CD14-positive monocyte (primary cell): ENCODE data around the gene MYH3. TPM values are rescaled to one million over a fixed set of nuclear protein-coding genes. Genes with fewer than 3 reads are reported as not detected.

Experiments used
- DNase-seq, 3 donors: peaks; one replicate each; pipeline ENCODE4 v3.0.0-alpha.2; 2011 to 2022
- H2AFZ ChIP-seq: 2 replicates; pipeline ENCODE4 v1.6.0; 2012; ENCODE audit warnings: mild to moderate bottlenecking, low read depth, low read length, inconsistent platforms; ENCODE audit not compliant: insufficient read depth, poor library complexity, severe bottlenecking
- H3K27ac ChIP-seq, 2 donors: 1 replicate in 1 of 2; 2 replicates in 1 of 2; pipeline ENCODE4 v1.5.1; 2012 to 2013; ENCODE audit warnings: low read length in 2 of 2, control low read depth in 1 of 2, inconsistent platforms in 1 of 2, low read depth in 1 of 2, mild to moderate bottlenecking in 1 of 2
- H3K27me3 ChIP-seq, 2 donors: one replicate each; pipeline versions ENCODE4 v1.6.0 to v1.6.1; 2011 to 2013; ENCODE audit warnings: low read length in 2 of 2; ENCODE audit not compliant: control insufficient read depth in 2 of 2, insufficient read depth in 2 of 2
- H3K36me3 ChIP-seq, 2 donors: replicated peaks in 1 of 2; 1 replicate in 1 of 2; 2 replicates in 1 of 2; pipeline versions ENCODE4 v1.5.1 to v1.6.1; 2012 to 2013; ENCODE audit warnings: low read length in 2 of 2, control low read depth in 1 of 2, inconsistent platforms in 1 of 2, mild to moderate bottlenecking in 1 of 2; ENCODE audit not compliant: insufficient read depth in 2 of 2, control insufficient read depth in 1 of 2
- H3K4me1 ChIP-seq, 2 donors: 1 replicate in 1 of 2; 2 replicates in 1 of 2; pipeline versions ENCODE4 v1.5.1 to v1.6.1; 2012 to 2013; ENCODE audit warnings: low read length in 2 of 2, control low read depth in 1 of 2, inconsistent platforms in 1 of 2, mild to moderate bottlenecking in 1 of 2, moderate library complexity in 1 of 2; ENCODE audit not compliant: insufficient read depth in 2 of 2, control insufficient read depth in 1 of 2
- H3K4me2 ChIP-seq: replicated peaks from 2 replicates; pipeline ENCODE3; 2012; ENCODE audit warnings: low read length, moderate library complexity, mild to moderate bottlenecking; ENCODE audit not compliant: poor library complexity, severe bottlenecking; ENCODE audit errors: extremely low read depth
- H3K4me3 ChIP-seq, 3 experiments: fragments of 200-600 bp in 1 of 3; sonication (generic) in 1 of 3; replicated peaks in 1 of 3; 1 replicate in 2 of 3; 2 replicates in 1 of 3; pipeline ENCODE4 v1.5.1; 2011 to 2013; ENCODE audit warnings: low read length in 3 of 3, mild to moderate bottlenecking in 3 of 3, control low read depth in 2 of 3, low read depth in 2 of 3, inconsistent platforms in 1 of 3, moderate library complexity in 1 of 3
- H3K79me2 ChIP-seq: 2 replicates; pipeline ENCODE4 v1.6.0; 2012; ENCODE audit warnings: mild to moderate bottlenecking, control low read depth, inconsistent platforms, low read length, moderate library complexity; ENCODE audit not compliant: insufficient read depth
- H3K9ac ChIP-seq: 2 replicates; pipeline ENCODE4 v1.6.0; 2017; ENCODE audit warnings: low read length, mild to moderate bottlenecking; ENCODE audit not compliant: insufficient read depth, poor library complexity, severe bottlenecking
- H3K9me3 ChIP-seq, 2 donors: replicated peaks in 1 of 2; 1 replicate in 1 of 2; 2 replicates in 1 of 2; pipeline versions ENCODE4 v1.5.1 to v1.6.1; 2012 to 2013; ENCODE audit warnings: low read length in 2 of 2, control low read depth in 1 of 2; ENCODE audit not compliant: control insufficient read depth in 1 of 2, insufficient read depth in 1 of 2
- H4K20me1 ChIP-seq: 2 replicates; pipeline ENCODE4 v1.6.0; 2012; ENCODE audit warnings: mild to moderate bottlenecking, low read length, control low read depth, moderate library complexity; ENCODE audit not compliant: insufficient read depth
- H3K27ac Mint-ChIP-seq, 7 donors: one replicate each; pipeline ENCODE4 v1.8.0; 2020; ENCODE audit warnings: mild to moderate bottlenecking in 7 of 7, mixed read lengths in 7 of 7, moderate library complexity in 6 of 7, inconsistent platforms in 2 of 7
- H3K27me3 Mint-ChIP-seq, 3 donors: one replicate each; pipeline ENCODE4 v1.8.0; 2021 to 2022; ENCODE audit warnings: low read depth in 3 of 3, mild to moderate bottlenecking in 3 of 3, mixed read lengths in 3 of 3, moderate library complexity in 3 of 3, inconsistent platforms in 1 of 3
- H3K36me3 Mint-ChIP-seq, 2 donors: one replicate each; pipeline ENCODE4 v1.8.0; 2020; ENCODE audit warnings: mixed read lengths in 2 of 2, inconsistent platforms in 1 of 2, mild to moderate bottlenecking in 1 of 2
- H3K4me1 Mint-ChIP-seq: one replicate; pipeline ENCODE4 v1.8.0; 2020; ENCODE audit warnings: mild to moderate bottlenecking, mixed read lengths
- H3K4me3 Mint-ChIP-seq, 2 donors: one replicate each; pipeline ENCODE4 v1.8.0; 2020; ENCODE audit warnings: mild to moderate bottlenecking in 2 of 2, mixed read lengths in 2 of 2, moderate library complexity in 1 of 2
- H3K9me3 Mint-ChIP-seq, 7 donors: one replicate each; pipeline ENCODE4 v1.8.0; 2020 to 2022; ENCODE audit warnings: mixed read lengths in 7 of 7, mild to moderate bottlenecking in 6 of 7, moderate library complexity in 6 of 7, inconsistent platforms in 2 of 7
- WGBS: methylation state at CpG from one replicate; pipeline ENCODE4 v1.1.5; 2013; ENCODE audit warnings: missing lambda C conversion rate; ENCODE audit not compliant: insufficient coverage; 5-methylcytosine and 5-hydroxymethylcytosine counted together
- intact Hi-C, 2 donors: fragments of 100-400 bp; cut with micrococcal nuclease; formaldehyde crosslinking; loops; one replicate each; pipeline versions ENCODE4 v1.15.0 to v1.15.1; 2023
- polyA plus RNA-seq, 3 donors: library from polyadenylated mRNA; depleted of rRNA in 1 of 3; unstranded in 2 of 3; stranded (reverse) in 1 of 3; fragments of 300-500 nt in 2 of 3; fragments of >200 nt in 1 of 3; fragmentation: Illumina TruSeq in 2 of 3; gene quantifications; 1 replicate in 2 of 3; 2 replicates in 1 of 3; pipeline ENCODE4 v1.2.3, GENCODE V29; 2012 to 2021
- TF ChIP-seq, protein P1 (sequence below): fragments of 200-600 bp; IDR thresholded peaks from one replicate; pipeline ENCODE4 v1.8.0; 2022; ENCODE audit warnings: antibody characterized with exemption, mild to moderate bottlenecking

MYH3 gene
- polyA plus RNA-seq, 3 donors: 0.13 to 5.7 TPM; not detected in 1

DNA sequence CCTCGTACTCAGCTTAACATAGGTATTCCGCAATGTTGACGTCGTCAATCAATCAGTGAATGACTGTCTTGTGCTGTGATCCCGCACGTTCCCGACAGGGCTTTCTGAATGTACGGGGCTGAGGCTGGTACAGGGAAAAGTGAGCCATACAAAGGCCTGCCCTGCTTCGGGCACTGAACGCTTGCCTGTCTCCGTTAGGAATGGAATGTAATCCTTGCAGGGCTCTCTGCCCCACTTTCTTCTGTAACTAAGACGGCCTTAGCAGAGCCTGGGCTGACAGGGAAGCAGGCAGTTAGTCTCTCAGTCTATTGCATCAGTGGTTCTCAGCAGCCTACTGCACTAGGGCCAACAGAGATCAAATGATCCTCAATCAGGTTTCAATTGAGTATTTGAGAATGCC, 16.2 kb upstream of the MYH3 start:
- Mint-ChIP-seq H3K9me3 (no peaks in the 10 kb centered on the region), H3K27me3 (peaks cover 0 to 2% (median 0%) of the 10 kb centered on the region in 3 donors), H3K36me3 (peaks cover 39 to 51% of the 10 kb centered on the region in 2 donors), H3K4me3 (no peak overlapping the region), H3K4me1 (no peaks in the 10 kb centered on the region), H3K27ac (no peak overlapping the region)
- Histone ChIP-seq H3K9me3 (no peaks in the 10 kb centered on the region), H3K4me1 (no peaks in the 10 kb centered on the region), H3K4me2 (no peak overlapping the region), H4K20me1 (no peaks in the 10 kb centered on the region), H3K4me3 (no peak overlapping the region), H3K9ac (no peak overlapping the region), H3K27ac (no peak overlapping the region), H3K27me3 (no peaks in the 10 kb centered on the region), H3K36me3 (peaks cover 21 to 50% of the 10 kb centered on the region in 2 donors), H3K79me2 (no peaks in the 10 kb centered on the region), H2AFZ (no peak overlapping the region)
- intact Hi-C loops: no loop called here
- DNase-seq: no peak
- WGBS: 99% methylated on average over 12 of the region's 12 CpGs
- TF ChIP-seq, protein P1, sequence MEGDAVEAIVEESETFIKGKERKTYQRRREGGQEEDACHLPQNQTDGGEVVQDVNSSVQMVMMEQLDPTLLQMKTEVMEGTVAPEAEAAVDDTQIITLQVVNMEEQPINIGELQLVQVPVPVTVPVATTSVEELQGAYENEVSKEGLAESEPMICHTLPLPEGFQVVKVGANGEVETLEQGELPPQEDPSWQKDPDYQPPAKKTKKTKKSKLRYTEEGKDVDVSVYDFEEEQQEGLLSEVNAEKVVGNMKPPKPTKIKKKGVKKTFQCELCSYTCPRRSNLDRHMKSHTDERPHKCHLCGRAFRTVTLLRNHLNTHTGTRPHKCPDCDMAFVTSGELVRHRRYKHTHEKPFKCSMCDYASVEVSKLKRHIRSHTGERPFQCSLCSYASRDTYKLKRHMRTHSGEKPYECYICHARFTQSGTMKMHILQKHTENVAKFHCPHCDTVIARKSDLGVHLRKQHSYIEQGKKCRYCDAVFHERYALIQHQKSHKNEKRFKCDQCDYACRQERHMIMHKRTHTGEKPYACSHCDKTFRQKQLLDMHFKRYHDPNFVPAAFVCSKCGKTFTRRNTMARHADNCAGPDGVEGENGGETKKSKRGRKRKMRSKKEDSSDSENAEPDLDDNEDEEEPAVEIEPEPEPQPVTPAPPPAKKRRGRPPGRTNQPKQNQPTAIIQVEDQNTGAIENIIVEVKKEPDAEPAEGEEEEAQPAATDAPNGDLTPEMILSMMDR: no peak

DNA sequence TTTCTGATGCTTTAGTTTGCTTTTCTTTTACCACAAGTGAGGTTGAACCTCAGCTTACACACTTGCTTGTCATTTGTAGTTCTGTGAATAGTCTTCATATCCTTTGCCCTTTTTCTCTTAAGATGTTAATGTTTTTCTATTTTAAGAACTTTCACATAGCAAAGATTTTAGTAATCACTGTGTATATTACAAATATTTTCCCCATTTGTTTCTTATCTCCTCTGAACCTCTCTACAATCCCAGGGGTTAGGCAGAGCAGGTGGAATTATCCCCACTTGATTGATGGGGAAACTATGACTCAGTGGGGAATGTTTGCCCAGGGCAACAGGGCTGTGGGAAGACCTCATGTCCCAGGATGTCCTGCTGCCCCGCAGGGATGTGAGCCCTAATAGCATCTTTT, 11.7 kb upstream of the MYH3 start:
- no peaks in the 10 kb centered on the region for H3K4me1 ChIP-seq
- Mint-ChIP-seq H3K9me3 (no peaks in the 10 kb centered on the region), H3K27me3 (no peaks in the 10 kb centered on the region), H3K27ac (peak overlapping the region in 1 of 7 donors; percentile 46), H3K36me3 (peaks cover 14 to 20% of the 10 kb centered on the region in 2 donors), H3K4me3 (no peak overlapping the region), H3K4me1 (no peaks in the 10 kb centered on the region)
- H4K20me1 ChIP-seq: no peaks in the 10 kb centered on the region
- H3K4me3 ChIP-seq: no peak overlapping the region
- no peaks in the 10 kb centered on the region for H3K9me3 ChIP-seq
- H3K27ac ChIP-seq: no peak overlapping the region
- intact Hi-C loops: no loop called here
- peaks cover 0 to 7% of the 10 kb centered on the region in 2 donors for H3K36me3 ChIP-seq
- H3K9ac ChIP-seq: no peak overlapping the region
- no peak for DNase-seq
- TF ChIP-seq, protein P1: no peak
- no peaks in the 10 kb centered on the region for H3K27me3 ChIP-seq
- no peaks in the 10 kb centered on the region for H3K79me2 ChIP-seq
- no peak overlapping the region for H2AFZ ChIP-seq
- H3K4me2 ChIP-seq: no peak overlapping the region
- WGBS: no CpG with 5 or more reads among the region's 1 CpG
